Erythroblast (primary cell): ENCODE data around the gene PPP1R14B.
A peak's percentile ranks its signal among the peaks of the same experiment; 100 is the strongest.

ENCODE experiments used
- GATA1 ChIP-seq: IDR thresholded peaks from 2 replicates; pipeline ENCODE4 v1.6.1; 2011; ENCODE audit warnings: low read depth, mild to moderate bottlenecking, control low read depth, low read length, moderate library complexity
- POLR2A ChIP-seq: IDR thresholded peaks from 2 replicates; pipeline ENCODE4 v1.6.1; 2011; ENCODE audit warnings: mild to moderate bottlenecking, low read length

DNA sequence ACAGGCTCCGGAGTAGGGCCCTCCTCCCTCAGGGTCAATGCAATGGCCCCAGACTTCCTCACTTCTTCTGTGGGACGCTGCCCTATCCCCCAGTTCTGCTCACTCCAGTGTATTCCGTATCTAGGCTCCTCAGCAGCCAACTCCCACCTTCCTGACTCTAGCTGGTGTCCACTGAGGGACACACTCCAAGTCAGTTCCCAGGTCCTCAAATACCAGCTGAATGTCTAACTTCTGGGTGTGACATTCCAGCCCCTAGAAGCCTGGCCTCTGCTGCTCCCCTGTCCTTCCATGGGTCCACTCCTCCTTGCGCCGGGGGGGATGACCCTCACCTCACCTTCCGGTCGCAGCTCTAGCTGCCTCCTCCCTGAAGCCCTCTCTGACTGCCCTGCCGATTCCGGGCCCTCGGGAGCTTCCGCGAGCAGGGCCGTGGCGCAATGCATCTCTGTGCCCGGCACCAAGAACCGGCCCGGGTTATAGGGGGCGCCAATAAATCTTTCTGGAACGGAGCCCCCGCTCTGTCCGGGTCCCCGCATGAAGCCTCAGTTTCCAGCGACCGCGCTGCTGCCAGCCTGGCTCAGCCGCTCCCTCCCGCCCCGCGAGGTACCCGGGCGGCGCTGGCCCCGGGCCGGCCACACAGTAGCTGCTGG, 22.3 kb upstream of the PPP1R14B start:
- TF ChIP-seq POLR2A (peak; percentile 33), GATA1 (no peak)
